ENCODE measurements around the gene FAM131A.

Gene FAM131A

GRCh38 chr3:184355261-184356040 lies 18.1 kb downstream of the FAM131A start:
- no peak for DNase-seq (ENCODE audit: low read depth in 2 of 2, low spot score in 1 of 2)

DNA sequence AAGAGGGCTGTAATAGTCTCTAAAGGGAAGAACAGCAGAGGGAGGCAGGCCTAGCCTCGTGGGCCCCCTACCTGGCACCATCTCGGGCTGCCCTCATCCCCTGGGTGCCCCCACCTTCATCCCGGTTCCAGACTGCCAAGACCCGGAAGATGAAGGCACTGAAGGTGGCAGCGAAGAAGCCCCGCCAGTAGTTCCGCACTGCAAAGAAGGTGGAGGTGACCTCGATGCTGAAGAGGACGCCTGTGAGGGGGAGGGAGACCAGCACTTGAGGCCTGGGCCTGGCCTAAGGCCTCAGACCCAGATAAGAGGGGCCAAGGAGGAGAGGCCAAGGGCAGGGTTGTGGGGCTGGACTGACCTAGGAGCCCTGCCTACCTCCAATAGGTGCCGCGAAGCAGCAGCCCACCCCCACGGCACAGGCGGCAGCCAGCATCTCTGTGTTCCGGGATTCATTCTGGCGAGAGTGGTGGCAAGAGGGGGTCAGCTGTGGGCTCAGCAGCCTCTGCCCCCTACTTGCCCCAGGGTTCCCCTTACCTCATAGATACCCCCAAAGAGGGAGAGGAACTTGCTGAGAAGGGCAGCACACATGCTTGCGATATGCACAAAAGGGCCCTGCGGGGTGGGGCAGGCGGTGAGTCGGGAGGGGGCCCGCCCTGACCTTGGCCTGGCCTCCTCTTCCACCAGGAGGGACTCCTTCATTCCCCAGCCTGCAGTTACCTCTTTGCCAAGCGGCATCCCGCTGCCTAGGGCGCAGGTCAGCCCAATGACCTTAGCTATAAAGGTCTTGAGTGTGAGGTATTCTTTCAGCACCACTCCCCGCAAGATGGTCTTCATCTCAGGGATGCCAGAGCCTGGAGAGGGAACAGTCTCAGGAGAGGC lies 20.1 kb downstream of the FAM131A start:
- DNase-seq (ENCODE audit: low read depth in 2 of 2, low spot score in 1 of 2) = no peak

- no peak for DNase-seq (ENCODE audit: low read depth in 2 of 2, low spot score in 1 of 2)
Measured at GRCh38 chr3:184358124-184358767, 20.8 kb downstream of the FAM131A start.

DNA sequence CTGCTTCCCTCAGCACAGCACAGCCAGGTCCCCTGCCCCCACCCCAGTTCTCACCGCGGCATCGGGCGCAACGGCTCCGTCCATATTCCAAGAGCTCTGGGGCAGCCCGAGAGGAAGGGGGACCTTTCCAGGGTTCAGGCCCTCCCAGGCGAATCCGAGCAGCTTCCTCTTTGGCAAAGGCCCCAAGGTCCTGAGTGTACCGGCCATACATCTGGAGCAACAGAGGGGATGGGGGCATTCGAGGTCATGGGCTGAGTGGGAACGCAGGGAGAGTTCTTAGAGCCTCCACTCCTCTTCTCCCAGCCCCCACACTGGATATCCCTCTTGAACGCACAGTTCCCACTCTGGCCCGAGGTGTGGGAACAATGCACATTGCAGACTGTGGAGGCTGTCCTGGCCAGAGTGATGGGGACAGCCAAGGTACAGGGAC lies 21.5 kb downstream of the FAM131A start:
- DNase-seq (ENCODE audit: low read depth in 2 of 2, low spot score in 1 of 2) = no peak

- no peak for DNase-seq (ENCODE audit: low read depth in 2 of 2, low spot score in 1 of 2)
Measured at GRCh38 chr3:184359610-184360009, 22.2 kb downstream of the FAM131A start.

DNA sequence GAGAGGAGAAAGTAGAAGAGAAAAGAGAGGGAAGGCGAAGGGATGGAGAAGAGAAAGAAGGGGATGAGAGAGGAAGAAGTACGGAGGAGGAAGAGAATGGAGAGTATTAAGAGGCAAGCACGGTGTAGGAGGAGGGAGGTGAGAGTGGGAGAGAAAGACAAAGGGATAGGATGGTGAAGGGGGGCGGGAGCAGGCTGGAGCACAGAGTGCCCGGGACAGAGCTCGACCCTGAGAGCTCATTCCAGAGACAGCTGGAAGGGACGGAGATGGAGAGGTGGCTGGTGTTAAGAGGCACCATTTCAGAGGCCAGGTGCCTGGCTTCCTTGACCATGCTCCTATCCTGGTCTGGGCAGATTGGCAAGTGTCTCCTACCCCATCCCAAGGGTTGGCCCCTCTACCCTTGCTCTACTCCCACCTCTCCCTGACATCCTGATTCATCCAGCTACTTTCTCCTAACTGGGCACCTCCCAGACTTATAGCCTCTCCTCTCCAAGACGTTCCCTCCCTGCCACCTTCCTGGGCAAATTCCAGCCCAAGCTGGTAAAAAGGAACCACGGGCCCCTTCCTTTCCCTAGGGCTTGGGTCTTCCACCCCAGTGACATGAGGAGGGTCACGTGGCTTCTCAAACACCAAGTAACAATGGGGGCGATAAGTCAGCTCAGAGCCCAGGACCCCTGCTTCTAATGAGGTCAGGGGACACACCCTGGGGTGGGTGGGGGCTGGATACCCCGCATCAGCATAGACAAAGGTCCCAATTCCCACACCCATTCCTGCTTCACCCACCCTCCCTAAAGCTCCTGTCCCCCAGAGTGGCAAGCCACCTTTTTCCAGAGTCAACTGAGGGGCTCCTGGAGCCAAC lies 22.9 kb downstream of the FAM131A start:
- no peak for DNase-seq (ENCODE audit: low read depth in 2 of 2, low spot score in 1 of 2)

GRCh38 chr3:184360929-184361531 lies 23.6 kb downstream of the FAM131A start:
- no peak for DNase-seq (ENCODE audit: low read depth in 2 of 2, low spot score in 1 of 2)

DNA sequence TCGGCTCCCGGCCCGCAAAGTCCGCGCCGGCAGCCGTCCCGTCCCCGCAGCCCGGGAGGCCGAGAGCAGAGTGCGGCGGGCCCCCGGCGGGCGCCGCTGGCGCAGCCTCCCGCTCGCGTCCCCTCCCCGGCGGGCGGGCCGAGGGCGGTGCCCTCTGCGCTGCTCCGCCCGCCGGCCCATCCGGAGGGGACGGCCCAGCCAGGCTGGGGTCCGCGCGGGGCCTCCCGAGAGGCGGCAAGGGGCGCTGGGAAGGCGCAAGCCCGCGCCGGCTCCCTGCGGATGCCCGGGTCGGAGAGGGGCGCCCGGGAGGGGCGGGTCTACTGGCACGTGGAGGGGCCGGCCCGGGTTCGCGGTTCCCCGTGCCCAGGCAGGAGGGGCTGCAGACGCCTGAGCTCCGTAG lies 24.1 kb downstream of the FAM131A start, which contains the start of the genes CLCN2 and POLR2H:
CLCN2 (minus strand) TSS at position 74 of the 400 bp plus-strand sequence. CDS start 126 bp downstream, outside the sequence.
POLR2H (plus strand) TSS at position 179 of the 400 bp plus-strand sequence. CDS start 1,783 bp downstream, outside the sequence.
- no peak for DNase-seq (ENCODE audit: low read depth in 2 of 2, low spot score in 1 of 2)

GRCh38 chr3:184361932-184362667 lies 24.7 kb downstream of the FAM131A start:
- peak in 1 of 2 donors; percentile 9 for DNase-seq (ENCODE audit: low read depth in 2 of 2, low spot score in 1 of 2)

DNA sequence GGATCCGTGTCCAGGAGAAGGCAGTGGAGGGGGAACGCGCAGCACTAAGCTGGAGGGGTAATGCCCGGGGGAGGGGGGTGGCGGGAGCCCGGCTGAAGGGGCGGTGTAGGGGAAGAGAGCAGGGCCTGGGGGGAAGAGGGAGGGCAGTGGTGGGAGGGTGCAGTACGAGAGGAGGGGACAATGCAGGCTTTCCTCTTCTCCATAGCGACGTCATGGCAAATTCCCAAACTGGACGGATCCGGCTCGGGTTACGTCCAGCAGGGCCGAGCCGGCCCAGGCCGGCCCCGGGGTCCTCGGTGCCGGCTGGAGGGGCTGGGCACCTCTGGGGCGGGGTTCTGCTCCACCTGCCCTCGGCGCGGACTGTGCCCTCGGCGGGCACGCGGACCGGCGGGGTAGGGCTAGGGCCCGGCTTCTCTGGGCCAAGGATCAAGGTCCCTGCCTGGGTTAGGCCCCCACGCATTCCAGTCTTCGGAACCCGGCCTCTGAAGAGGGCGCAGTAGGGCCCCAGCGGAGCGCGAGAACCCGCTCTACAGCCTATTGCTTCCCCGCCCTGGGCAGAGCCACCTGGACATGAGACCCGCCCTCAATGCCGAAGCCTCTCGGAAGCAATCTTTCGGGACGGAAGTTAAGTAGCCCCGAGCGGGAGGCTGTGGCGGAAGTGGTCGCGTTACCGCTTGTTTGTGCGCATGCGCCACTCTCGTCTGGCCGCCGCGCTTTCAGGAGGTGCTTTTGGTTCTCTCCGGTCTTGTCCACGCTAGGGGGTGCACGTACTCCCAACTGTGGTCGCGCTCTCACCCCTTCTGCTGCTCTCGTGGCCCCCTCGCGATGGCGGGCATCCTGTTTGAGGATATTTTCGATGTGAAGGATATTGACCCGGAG lies 25.5 kb downstream of the FAM131A start:
- peak; percentile 91 to 92 for DNase-seq (ENCODE audit: low read depth in 2 of 2, low spot score in 1 of 2)

DNA sequence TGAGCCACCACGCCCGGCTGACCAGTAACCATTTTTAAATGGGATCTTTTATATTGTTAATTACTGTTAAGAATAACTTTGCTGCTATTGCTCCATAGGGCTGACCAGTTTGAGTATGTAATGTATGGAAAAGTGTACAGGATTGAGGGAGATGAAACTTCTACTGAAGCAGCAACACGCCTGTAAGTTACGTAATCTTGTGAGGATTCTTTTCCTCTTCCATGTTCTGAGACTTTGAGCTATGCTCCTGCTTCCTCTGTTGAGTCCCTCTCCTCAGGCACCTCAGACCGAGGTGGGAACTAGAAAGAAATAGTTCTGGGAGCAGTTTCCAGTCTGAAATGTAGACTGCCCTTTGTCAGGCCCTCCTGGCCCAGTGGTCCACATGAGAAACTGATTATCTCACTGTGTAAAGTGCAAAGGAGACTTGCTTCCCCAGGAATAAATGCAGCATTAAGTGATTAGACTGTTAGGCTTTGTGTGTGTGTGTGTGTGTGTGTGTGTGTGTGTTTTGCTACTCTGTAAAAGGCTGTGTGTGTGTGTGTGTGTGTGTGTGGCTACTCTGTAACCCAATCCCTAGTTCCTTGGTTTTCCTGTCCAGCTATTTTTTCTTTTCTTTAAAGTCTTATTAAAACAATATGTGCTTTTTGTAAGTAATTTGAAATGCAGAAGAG lies 29.4 kb downstream of the FAM131A start:
- no peak for DNase-seq (ENCODE audit: low read depth in 2 of 2, low spot score in 1 of 2)

DNA sequence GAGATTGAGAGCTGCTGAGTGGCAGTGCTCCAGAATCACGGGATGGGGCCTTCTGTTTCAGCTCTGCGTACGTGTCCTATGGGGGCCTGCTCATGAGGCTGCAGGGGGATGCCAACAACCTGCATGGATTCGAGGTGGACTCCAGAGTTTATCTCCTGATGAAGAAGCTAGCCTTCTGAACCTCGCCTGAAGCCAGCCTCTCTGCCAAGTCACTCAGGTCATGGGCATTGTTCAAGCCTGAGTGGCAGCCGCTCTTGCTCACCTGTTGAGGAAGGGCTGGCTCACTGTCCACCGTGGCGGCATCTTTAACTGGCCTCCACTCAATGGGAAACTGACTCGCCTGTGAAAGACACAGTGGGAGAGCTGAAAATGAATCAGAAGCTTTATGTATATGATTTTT lies 30.7 kb downstream of the FAM131A start:
- no peak for DNase-seq (ENCODE audit: low read depth in 2 of 2, low spot score in 1 of 2)

- DNase-seq (ENCODE audit: low read depth in 2 of 2, low spot score in 1 of 2) = no peak
Measured at GRCh38 chr3:184368586-184369183, 31.3 kb downstream of the FAM131A start.

- peak in 1 of 2 donors; percentile 24 for DNase-seq (ENCODE audit: low read depth in 2 of 2, low spot score in 1 of 2)
Measured at GRCh38 chr3:184371570-184372018, 34.2 kb downstream of the FAM131A start.

DNA sequence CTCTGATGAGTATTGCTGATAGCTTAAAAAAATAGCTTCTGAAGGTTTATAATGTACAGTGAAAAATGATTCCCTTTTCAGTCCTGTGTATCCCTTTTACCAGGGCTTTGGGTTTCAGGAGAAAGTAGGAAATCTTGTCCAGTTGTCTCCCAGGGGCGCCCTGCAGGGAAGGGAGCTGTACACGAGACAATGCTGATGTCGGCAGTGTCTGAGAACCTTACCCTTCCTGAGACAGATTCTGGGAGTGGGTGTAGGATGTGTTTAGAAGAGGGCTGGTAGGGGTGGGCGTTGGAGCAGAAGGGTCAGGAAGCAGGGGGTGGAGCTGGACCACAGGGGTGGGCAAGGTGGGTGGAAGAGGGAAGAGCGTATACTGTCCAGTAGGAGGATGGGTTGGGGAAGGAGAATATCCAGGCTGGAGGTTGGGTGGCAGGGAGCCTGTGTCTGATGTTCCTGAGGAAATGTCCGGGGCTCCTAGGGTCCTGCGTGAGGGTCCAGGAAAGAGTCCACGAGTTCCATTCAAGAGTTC lies 35.0 kb downstream of the FAM131A start:
- DNase-seq (ENCODE audit: low read depth in 2 of 2, low spot score in 1 of 2) = no peak

DNA sequence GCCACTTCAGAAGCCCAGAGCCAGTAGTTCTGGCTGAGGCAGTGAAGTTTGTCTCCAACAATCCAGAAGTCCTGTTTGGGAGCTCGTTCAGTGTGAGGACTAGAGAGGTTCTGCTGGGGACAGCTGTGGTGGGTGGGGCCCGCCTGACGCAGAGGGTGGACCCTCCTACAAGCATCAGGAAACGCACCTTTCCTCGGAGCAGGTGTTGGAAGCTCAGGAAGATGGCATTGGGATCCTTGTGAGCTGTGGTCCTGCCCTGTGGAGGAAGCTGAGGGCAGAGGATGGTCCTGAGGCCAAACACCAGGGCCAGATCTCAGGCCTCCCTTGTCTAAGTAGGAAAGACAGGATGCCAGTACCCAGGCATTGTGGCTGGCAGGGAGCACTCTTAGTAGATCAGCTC lies 35.5 kb downstream of the FAM131A start:
- no peak for DNase-seq (ENCODE audit: low read depth in 2 of 2, low spot score in 1 of 2)

GRCh38 chr3:184373422-184373821 lies 36.0 kb downstream of the FAM131A start:
- DNase-seq (ENCODE audit: low read depth in 2 of 2, low spot score in 1 of 2) = no peak
